Muscle of leg (tissue), 11 donors: ENCODE data around the gene CHN1. TPM values are rescaled to one million over a fixed set of nuclear protein-coding genes. Genes with fewer than 3 reads are reported as not detected.
A peak's percentile ranks its signal among the peaks of the same experiment; 100 is the strongest.

Experiments used
- DNase-seq: peaks from one replicate; pipeline ENCODE4 v3.0.0; 2013
- H3K27ac ChIP-seq: one replicate; pipeline ENCODE4 v1.5.1; 2013; ENCODE audit warnings: mild to moderate bottlenecking, low read length, control low read depth
- H3K27me3 ChIP-seq: one replicate; pipeline ENCODE4 v1.6.1; 2013; ENCODE audit warnings: low read length; ENCODE audit not compliant: control insufficient read depth, insufficient read depth
- H3K36me3 ChIP-seq: one replicate; pipeline ENCODE4 v1.6.1; 2013; ENCODE audit warnings: low read length; ENCODE audit not compliant: control insufficient read depth, insufficient read depth
- H3K4me1 ChIP-seq: one replicate; pipeline ENCODE4 v1.6.1; 2013; ENCODE audit warnings: low read length; ENCODE audit not compliant: control insufficient read depth, insufficient read depth
- H3K4me3 ChIP-seq: one replicate; pipeline ENCODE4 v1.5.1; 2013; ENCODE audit warnings: low read length, control low read depth
- H3K9me3 ChIP-seq: replicated peaks from 2 replicates; pipeline ENCODE4 v1.6.1; 2013; ENCODE audit warnings: low read depth, low read length; ENCODE audit not compliant: control insufficient read depth
- WGBS: methylation state at CpG from one replicate; pipeline ENCODE4 v1.1.5; 2013; ENCODE audit warnings: missing lambda C conversion rate; ENCODE audit not compliant: insufficient coverage; 5-methylcytosine and 5-hydroxymethylcytosine counted together
- polyA plus RNA-seq, 8 donors: library from polyadenylated mRNA; unstranded; fragments of 120-200 nt; gene quantifications; one replicate each; pipeline versions ENCODE4 v1.2.1 to v1.2.3, GENCODE V29; 2013; ENCODE audit warnings: inconsistent platforms in 1 of 8, low replicate concordance in 1 of 8; ENCODE audit not compliant: insufficient read length in 8 of 8, insufficient read depth in 1 of 8
- total RNA-seq: library from RNA; stranded (reverse); fragments of 120-200 nt; gene quantifications from one replicate; pipeline ENCODE4 v1.2.4, GENCODE V29; 2013

Gene CHN1
- total and polyA plus RNA-seq, 9 donors, result 10.9 to 19.5 (median 12.2) TPM

DNA sequence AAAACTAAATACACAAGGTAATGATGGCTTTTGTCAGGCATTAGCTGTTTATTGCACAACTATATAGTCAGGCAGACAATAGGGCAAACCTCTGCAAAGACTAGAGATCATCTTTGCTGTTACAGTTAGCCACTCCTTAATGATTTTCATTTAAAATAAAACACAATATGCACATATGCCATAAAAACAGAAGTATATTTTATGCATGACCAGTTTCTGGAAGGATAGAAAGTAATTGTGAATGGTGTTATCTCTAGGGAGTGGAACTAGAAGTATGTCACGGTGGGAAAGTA is 102.0 kb downstream of the CHN1 start:
- DNase-seq, result no peak
- no CpG with 5 or more reads among the region's 1 CpG for WGBS
- Histone ChIP-seq H3K27me3 (no peaks in the 10 kb centered on the region), H3K27ac (no peak overlapping the region), H3K4me1 (no peaks in the 10 kb centered on the region), H3K4me3 (no peak overlapping the region), H3K9me3 (no peaks in the 10 kb centered on the region), H3K36me3 (no peaks in the 10 kb centered on the region)

- DNase-seq, result peak; percentile 29
- Histone ChIP-seq H3K4me1 (no peaks in the 10 kb centered on the region), H3K9me3 (no peaks in the 10 kb centered on the region), H3K27me3 (no peaks in the 10 kb centered on the region), H3K36me3 (no peaks in the 10 kb centered on the region), H3K27ac (no peak overlapping the region), H3K4me3 (no peak overlapping the region)
- whole genome bisulfite sequencing, result no CpG with 5 or more reads among the region's 3 CpGs
Measured at GRCh38 chr2:174902506-174903263, 102.5 kb downstream of the CHN1 start.

DNA sequence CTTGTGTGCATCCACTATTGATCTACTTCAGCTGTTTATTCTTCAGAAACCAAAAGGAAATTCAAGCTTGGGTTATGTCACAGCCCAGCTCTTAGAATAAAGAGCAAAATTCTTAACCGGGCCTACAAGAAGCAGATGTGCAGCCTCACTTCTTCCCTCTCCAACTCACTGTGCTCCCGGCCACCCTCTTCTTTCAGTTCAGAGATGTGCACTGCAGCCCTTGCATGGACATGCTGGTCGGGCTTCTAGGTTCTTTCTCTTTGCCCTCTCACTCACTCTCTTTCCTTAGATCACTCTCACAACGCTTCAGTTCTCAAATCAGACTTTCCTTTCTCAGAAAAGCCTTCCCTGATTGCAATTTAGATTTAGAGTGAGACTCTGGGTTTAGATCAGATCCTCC is 104.1 kb downstream of the CHN1 start:
- H3K27me3 ChIP-seq, result no peaks in the 10 kb centered on the region
- WGBS, result 34% methylated on average over 3 of the region's 4 CpGs
- no peak overlapping the region for H3K27ac ChIP-seq
- no peak overlapping the region for H3K4me3 ChIP-seq
- H3K36me3 ChIP-seq, result no peaks in the 10 kb centered on the region
- DNase-seq, result peak; percentile 28
- no peaks in the 10 kb centered on the region for H3K9me3 ChIP-seq
- no peaks in the 10 kb centered on the region for H3K4me1 ChIP-seq

GRCh38 chr2:174897286-174897685 is 107.9 kb downstream of the CHN1 start:
- no CpG with 5 or more reads among the region's 6 CpGs for WGBS

DNA sequence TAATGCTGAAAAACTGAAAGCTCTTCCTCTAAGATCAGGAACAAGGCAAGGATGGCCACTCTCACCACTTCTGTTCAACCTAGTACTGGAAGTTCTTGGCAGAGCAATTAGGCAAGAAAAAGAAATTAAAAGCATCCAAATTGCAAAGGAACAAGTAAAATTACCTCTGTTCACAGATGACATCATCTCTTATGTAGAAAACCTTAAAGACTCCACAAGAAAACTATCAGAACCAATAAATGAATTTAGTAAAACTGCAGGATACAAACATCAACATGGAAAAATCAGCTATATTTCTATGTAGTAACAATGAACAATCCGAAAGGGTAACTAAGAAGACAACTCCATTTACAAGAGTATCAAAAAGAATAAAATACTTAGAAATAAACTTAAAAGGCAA is 112.2 kb downstream of the CHN1 start:
- WGBS, result no CpG with 5 or more reads among the region's 1 CpG
- Histone ChIP-seq H3K4me3 (no peak overlapping the region), H3K27ac (no peak overlapping the region), H3K9me3 (no peaks in the 10 kb centered on the region), H3K27me3 (no peaks in the 10 kb centered on the region), H3K4me1 (no peaks in the 10 kb centered on the region), H3K36me3 (peaks cover 2% of the 10 kb centered on the region)
- no peak for DNase-seq

More at GRCh38 chr2:174897286-174897685, 107.9 kb downstream of the CHN1 start:
- no peak overlapping the region for H3K27ac ChIP-seq
- no peaks in the 10 kb centered on the region for H3K36me3 ChIP-seq
- H3K4me1 ChIP-seq, result no peaks in the 10 kb centered on the region
- no peak overlapping the region for H3K4me3 ChIP-seq
- no peaks in the 10 kb centered on the region for H3K27me3 ChIP-seq
- DNase-seq, result no peak
- H3K9me3 ChIP-seq, result no peaks in the 10 kb centered on the region

DNA sequence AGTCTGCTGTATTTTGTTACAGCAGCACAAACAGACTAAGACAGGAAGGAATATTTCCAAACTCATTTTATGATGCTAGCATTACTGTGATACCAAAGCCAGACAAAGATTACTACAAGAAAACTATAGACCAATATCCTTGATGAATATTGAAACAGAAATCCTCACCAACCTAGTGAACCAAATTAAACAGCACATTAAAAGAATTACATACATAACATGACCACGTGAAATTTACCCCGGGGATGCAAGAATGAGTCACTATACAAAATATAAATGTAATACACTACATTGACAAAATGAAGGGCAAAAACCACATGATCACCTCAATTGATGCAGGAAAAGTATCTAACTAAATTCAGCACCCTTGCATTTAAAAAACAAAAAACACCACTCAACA is 112.6 kb downstream of the CHN1 start:
- H3K9me3 ChIP-seq, result no peaks in the 10 kb centered on the region
- no peak overlapping the region for H3K4me3 ChIP-seq
- H3K36me3 ChIP-seq, result peaks cover 2% of the 10 kb centered on the region
- H3K27ac ChIP-seq, result no peak overlapping the region
- H3K27me3 ChIP-seq, result no peaks in the 10 kb centered on the region
- no peaks in the 10 kb centered on the region for H3K4me1 ChIP-seq
- WGBS, result no CpG with 5 or more reads among the region's 2 CpGs
- no peak for DNase-seq

DNA sequence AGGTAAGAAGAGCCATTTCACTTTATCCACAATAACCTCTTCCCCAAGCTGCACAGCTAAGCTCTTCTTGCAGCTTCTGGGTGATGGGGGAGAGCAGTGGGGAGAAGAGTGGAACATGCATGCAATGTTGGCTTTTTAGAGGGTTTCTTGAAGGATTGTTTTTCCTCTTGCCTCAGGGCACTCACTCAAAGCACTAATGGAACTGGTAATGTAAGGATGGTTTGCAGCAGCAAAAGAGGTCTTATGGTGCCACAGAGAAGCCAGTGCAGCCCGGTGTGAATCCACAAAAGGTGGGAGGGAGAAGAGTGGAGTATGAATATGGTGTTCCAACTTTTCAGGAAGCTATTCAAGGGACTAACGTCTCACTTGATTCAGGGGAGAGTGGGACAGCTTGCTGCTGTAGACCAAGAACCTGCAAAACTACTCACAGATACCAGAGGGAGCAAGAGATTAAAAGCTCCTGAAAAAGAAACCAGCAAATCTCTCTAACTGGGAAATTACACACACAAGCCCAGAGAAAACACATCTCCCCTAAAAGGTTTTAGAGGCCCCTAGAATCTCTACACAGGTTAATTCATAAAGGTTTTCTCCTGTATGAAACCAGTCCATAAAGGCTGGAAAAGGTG is 116.4 kb downstream of the CHN1 start:
- H3K36me3 ChIP-seq, result peaks cover 2% of the 10 kb centered on the region
- no peaks in the 10 kb centered on the region for H3K27me3 ChIP-seq
- H3K27ac ChIP-seq, result no peak overlapping the region
- no peak for DNase-seq
- 55% methylated on average over 1 of the region's 2 CpGs for WGBS
- no peaks in the 10 kb centered on the region for H3K9me3 ChIP-seq
- no peaks in the 10 kb centered on the region for H3K4me1 ChIP-seq
- no peak overlapping the region for H3K4me3 ChIP-seq

DNA sequence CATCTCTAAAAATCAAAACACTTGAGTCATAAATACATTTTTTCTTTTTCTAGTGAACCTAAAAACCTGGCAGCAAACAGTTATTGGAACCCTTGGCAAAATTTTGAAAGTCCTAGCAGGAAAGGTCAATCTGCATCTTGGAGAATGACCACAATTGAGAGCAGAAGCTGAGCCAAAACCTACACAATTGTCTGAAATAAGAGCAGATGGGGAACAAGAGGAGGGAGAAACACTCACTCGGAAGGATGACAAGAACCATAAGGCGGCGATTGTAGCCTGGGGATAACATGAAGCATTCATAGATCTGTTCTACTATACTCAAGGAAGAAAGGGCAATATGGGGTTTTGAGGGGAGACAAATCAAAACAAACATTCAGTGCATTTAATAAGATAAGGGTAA is 117.0 kb downstream of the CHN1 start:
- peak; percentile 39 for DNase-seq
- Histone ChIP-seq H3K27ac (no peak overlapping the region), H3K4me1 (no peaks in the 10 kb centered on the region), H3K27me3 (no peaks in the 10 kb centered on the region), H3K4me3 (no peak overlapping the region), H3K9me3 (no peaks in the 10 kb centered on the region), H3K36me3 (peaks cover 2% of the 10 kb centered on the region)
- WGBS, result no CpG with 5 or more reads among the region's 3 CpGs

GRCh38 chr2:174882416-174882815 is 122.8 kb downstream of the CHN1 start:
- no peaks in the 10 kb centered on the region for H3K4me1 ChIP-seq
- no peak for DNase-seq
- H3K9me3 ChIP-seq, result no peaks in the 10 kb centered on the region
- no peak overlapping the region for H3K27ac ChIP-seq
- no peaks in the 10 kb centered on the region for H3K36me3 ChIP-seq
- no peak overlapping the region for H3K4me3 ChIP-seq
- no CpG with 5 or more reads among the region's 3 CpGs for WGBS
- no peaks in the 10 kb centered on the region for H3K27me3 ChIP-seq

DNA sequence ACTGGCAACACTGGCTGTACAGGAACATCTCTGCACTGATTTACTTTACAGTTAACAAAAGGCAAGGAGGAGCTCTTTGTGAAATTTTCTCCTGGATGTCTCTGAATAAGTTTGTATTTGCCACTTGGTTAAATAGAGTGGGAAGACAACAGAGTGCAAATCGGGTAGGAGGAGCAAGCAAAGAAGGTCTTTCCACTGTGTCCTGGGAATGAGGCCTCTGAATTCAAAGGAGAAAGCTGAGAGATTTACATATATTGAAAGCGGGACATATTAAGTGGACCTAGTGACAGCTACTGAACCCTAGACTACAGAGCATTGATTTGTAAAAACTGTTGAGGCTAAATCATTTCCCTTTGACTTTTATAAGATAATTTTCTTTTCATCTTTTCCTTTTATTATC is 123.5 kb downstream of the CHN1 start:
- H3K4me1 ChIP-seq, result no peaks in the 10 kb centered on the region
- H3K4me3 ChIP-seq, result no peak overlapping the region
- WGBS, result 0% methylated on average over 1 of the region's 2 CpGs
- H3K36me3 ChIP-seq, result no peaks in the 10 kb centered on the region
- H3K9me3 ChIP-seq, result no peaks in the 10 kb centered on the region
- H3K27ac ChIP-seq, result no peak overlapping the region
- no peak for DNase-seq
- no peaks in the 10 kb centered on the region for H3K27me3 ChIP-seq
